ENCODE data around the gene HOXB5.

HOXB5 gene

GRCh38 chr17:48542698-48543106, 50.9 kb downstream of the HOXB5 start:
- Histone ChIP-seq H3K9ac (ENCODE audit: low read length in 2 of 2) (peak overlapping the region; percentile 90 to 95), H3K27me3 (ENCODE audit: control insufficient read depth in 1 of 2, insufficient read depth in 2 of 2, low read length in 2 of 2) (no peaks in the 10 kb centered on the region), H3K27ac (ENCODE audit: low read length) (peak overlapping the region; percentile 97), H3K9me3 (ENCODE audit: control insufficient read depth in 2 of 2, low read length in 2 of 2) (no peaks in the 10 kb centered on the region), H3K36me3 (ENCODE audit: control insufficient read depth in 2 of 2, insufficient read depth in 2 of 2, low read length in 2 of 2) (peaks cover 0 to 2% of the 10 kb centered on the region in 2 donors), H3K4me1 (ENCODE audit: control insufficient read depth, insufficient read depth, low read length) (peaks cover 50% of the 10 kb centered on the region), H3K4me3 (ENCODE audit: low read length in 2 of 2) (peak overlapping the region; percentile 93 to 96)

GRCh38 chr17:48542114-48542656, 51.4 kb downstream of the HOXB5 start:
- peak overlapping the region; percentile 97 for H3K27ac ChIP-seq (ENCODE audit: low read length)
- peaks cover 0 to 2% of the 10 kb centered on the region in 2 donors for H3K36me3 ChIP-seq (ENCODE audit: control insufficient read depth in 2 of 2, insufficient read depth in 2 of 2, low read length in 2 of 2)
- H3K4me1 ChIP-seq (ENCODE audit: control insufficient read depth, insufficient read depth, low read length), result peaks cover 45% of the 10 kb centered on the region
- H3K9me3 ChIP-seq (ENCODE audit: control insufficient read depth in 2 of 2, low read length in 2 of 2), result no peaks in the 10 kb centered on the region
- H3K9ac ChIP-seq (ENCODE audit: low read length in 2 of 2), result peak overlapping the region; percentile 90 to 95
- peak overlapping the region; percentile 87 to 93 for H3K4me3 ChIP-seq (ENCODE audit: low read length in 2 of 2)
- H3K27me3 ChIP-seq (ENCODE audit: control insufficient read depth in 1 of 2, insufficient read depth in 2 of 2, low read length in 2 of 2), result no peaks in the 10 kb centered on the region

- Histone ChIP-seq H3K4me3 (ENCODE audit: low read length in 2 of 2) (peak overlapping the region; percentile 87 to 93), H3K36me3 (ENCODE audit: control insufficient read depth in 2 of 2, insufficient read depth in 2 of 2, low read length in 2 of 2) (peaks cover 0 to 2% of the 10 kb centered on the region in 2 donors), H3K27me3 (ENCODE audit: control insufficient read depth in 1 of 2, insufficient read depth in 2 of 2, low read length in 2 of 2) (no peaks in the 10 kb centered on the region), H3K9ac (ENCODE audit: low read length in 2 of 2) (peak overlapping the region; percentile 90 to 95), H3K9me3 (ENCODE audit: control insufficient read depth in 2 of 2, low read length in 2 of 2) (no peaks in the 10 kb centered on the region), H3K27ac (ENCODE audit: low read length) (peak overlapping the region; percentile 97), H3K4me1 (ENCODE audit: control insufficient read depth, insufficient read depth, low read length) (peaks cover 39% of the 10 kb centered on the region)
Measured at GRCh38 chr17:48541577-48542113, 51.9 kb downstream of the HOXB5 start.

All from stomach smooth muscle (tissue), 2 donors.